HEK293 (cell line): ENCODE data around the gene INO80.

Source experiments
- CTCF ChIA-PET: fragments of 350-600 bp; formaldehyde crosslinking; extraction: SDS; loops from one replicate; lab custom pipeline; 2021; ENCODE audit warnings: antibody characterized with exemption; lab: Yijun Ruan, JAX
- POLR2A ChIA-PET: fragments of 300-600 bp; formaldehyde crosslinking; extraction: SDS; loops from one replicate; lab custom pipeline; 2020; ENCODE audit warnings: antibody characterized with exemption, inconsistent platforms; lab: Yijun Ruan, JAX
- H3K27ac ChIP-seq: fragments of 200-500 bp; sonication (Bioruptor generic); 2 replicates; pipeline ENCODE4 v1.5.1; 2014; ENCODE audit warnings: low read depth, low read length, control low read depth, inconsistent platforms; ENCODE audit errors: extremely low read depth
- H3K36me3 ChIP-seq, 2 experiments: fragments of 200-500 bp in 1 of 2; sonication (Bioruptor generic) in 1 of 2; 1 replicate in 1 of 2; 2 replicates in 1 of 2; pipeline ENCODE4 v1.5.1; 2014 to 2017; ENCODE audit warnings: inconsistent platforms in 2 of 2, low read length in 2 of 2; ENCODE audit not compliant: control insufficient read depth in 2 of 2, insufficient read depth in 1 of 2
- H3K4me1 ChIP-seq: fragments of 200-500 bp; sonication (Bioruptor generic); 2 replicates; pipeline ENCODE4 v1.5.1; 2014; ENCODE audit warnings: mild to moderate bottlenecking, low read length, inconsistent platforms; ENCODE audit not compliant: control insufficient read depth, insufficient read depth
- H3K4me3 ChIP-seq: 2 replicates; pipeline ENCODE4 v1.5.1; 2011; ENCODE audit warnings: low read depth, mild to moderate bottlenecking, control low read depth, low read length, moderate library complexity
- H3K9me3 ChIP-seq: fragments of 200-500 bp; sonication (Bioruptor generic); 2 replicates; pipeline ENCODE4 v1.5.1; 2014; ENCODE audit warnings: low read depth, low read length, inconsistent platforms; ENCODE audit not compliant: control insufficient read depth, insufficient read depth
- CTCF ChIP-seq: fragments of 450-650 bp; formaldehyde crosslinking; IDR thresholded peaks from 2 replicates; pipeline ENCODE4 v1.5.1; 2016; ENCODE audit warnings: missing biosample characterization, missing genetic modification characterization
- IKZF3 ChIP-seq: fragments of 450-650 bp; IDR thresholded peaks from 2 replicates; pipeline ENCODE4 v1.5.0; 2018; ENCODE audit warnings: missing biosample characterization, mild to moderate bottlenecking, missing genetic modification characterization, moderate library complexity
- ZBTB48 ChIP-seq: fragments of 450-650 bp; formaldehyde crosslinking; IDR thresholded peaks from 2 replicates; pipeline ENCODE4 v1.5.1; 2016; ENCODE audit warnings: missing biosample characterization, missing genetic modification characterization
- ZEB2 ChIP-seq: fragments of 450-650 bp; formaldehyde crosslinking; IDR thresholded peaks from 2 replicates; pipeline ENCODE4 v1.5.1; 2016; ENCODE audit warnings: missing biosample characterization, missing genetic modification characterization
- ZFP41 ChIP-seq: fragments of 450-650 bp; formaldehyde crosslinking; IDR thresholded peaks from 2 replicates; pipeline ENCODE4 v1.5.1; 2016; ENCODE audit warnings: missing biosample characterization, missing genetic modification characterization, borderline replicate concordance
- ZFP69B ChIP-seq: fragments of 450-650 bp; formaldehyde crosslinking; IDR thresholded peaks from 2 replicates; pipeline ENCODE4 v1.5.1; 2016; ENCODE audit warnings: missing biosample characterization, missing genetic modification characterization
- ZNF2 ChIP-seq: fragments of 450-650 bp; formaldehyde crosslinking; IDR thresholded peaks from 2 replicates; pipeline ENCODE4 v1.5.1; 2016; ENCODE audit warnings: missing biosample characterization, missing genetic modification characterization
- ZNF302 ChIP-seq: fragments of 450-650 bp; formaldehyde crosslinking; IDR thresholded peaks from 2 replicates; pipeline ENCODE4 v1.5.1; 2016; ENCODE audit warnings: missing biosample characterization, missing genetic modification characterization, low read depth
- ZNF341 ChIP-seq: fragments of 450-650 bp; formaldehyde crosslinking; IDR thresholded peaks from 2 replicates; pipeline ENCODE4; 2016; ENCODE audit warnings: low read depth, missing biosample characterization, missing genetic modification characterization
- ZNF366 ChIP-seq: fragments of 450-650 bp; formaldehyde crosslinking; conservative IDR thresholded peaks from 2 replicates; pipeline ENCODE4 v1.5.1; 2016; ENCODE audit warnings: missing biosample characterization, missing genetic modification characterization
- ZNF391 ChIP-seq: fragments of 450-650 bp; formaldehyde crosslinking; IDR thresholded peaks from 2 replicates; pipeline ENCODE4 v1.5.1; 2016; ENCODE audit warnings: low read depth, missing biosample characterization, missing genetic modification characterization, borderline replicate concordance
- ZNF501 ChIP-seq: fragments of 450-650 bp; formaldehyde crosslinking; IDR thresholded peaks from 2 replicates; pipeline ENCODE4 v1.5.1; 2016; ENCODE audit warnings: missing biosample characterization, missing genetic modification characterization
- ZNF600 ChIP-seq: fragments of 450-650 bp; formaldehyde crosslinking; IDR thresholded peaks from 2 replicates; pipeline ENCODE4 v1.5.1; 2016; ENCODE audit warnings: missing biosample characterization, missing genetic modification characterization
- ZNF843 ChIP-seq: fragments of 450-650 bp; formaldehyde crosslinking; IDR thresholded peaks from 2 replicates; pipeline ENCODE4 v1.5.1; 2016; ENCODE audit warnings: missing biosample characterization, missing genetic modification characterization
- ZXDB ChIP-seq: fragments of 450-650 bp; formaldehyde crosslinking; IDR thresholded peaks from 2 replicates; pipeline ENCODE4 v1.5.1; 2016; ENCODE audit warnings: missing biosample characterization, missing genetic modification characterization
- TF ChIP-seq, protein P1 (sequence below): fragments of 450-650 bp; formaldehyde crosslinking; optimal IDR thresholded peaks from 2 replicates; pipeline ENCODE3; 2016; ENCODE audit warnings: missing biosample characterization, mild to moderate bottlenecking, missing genetic modification characterization
- TF ChIP-seq, protein P2 (sequence below): fragments of 450-650 bp; formaldehyde crosslinking; IDR thresholded peaks from 2 replicates; pipeline ENCODE4 v1.5.1; 2017; ENCODE audit warnings: missing biosample characterization, mild to moderate bottlenecking, missing genetic modification characterization, moderate library complexity
- TF ChIP-seq, protein P3 (sequence below): fragments of 450-650 bp; formaldehyde crosslinking; IDR thresholded peaks from 2 replicates; pipeline ENCODE4 v1.5.1; 2017; ENCODE audit warnings: missing biosample characterization, missing genetic modification characterization
- TF ChIP-seq, protein P4 (sequence below): fragments of 450-650 bp; formaldehyde crosslinking; IDR thresholded peaks from 2 replicates; pipeline ENCODE4 v1.5.1; 2016; ENCODE audit warnings: missing biosample characterization, missing genetic modification characterization
- TF ChIP-seq, protein P5 (sequence below): fragments of 450-650 bp; formaldehyde crosslinking; IDR thresholded peaks from 2 replicates; pipeline ENCODE4 v1.5.1; 2016; ENCODE audit warnings: missing biosample characterization, missing genetic modification characterization
- TF ChIP-seq, protein P6 (sequence below): fragments of 450-650 bp; formaldehyde crosslinking; IDR thresholded peaks from 2 replicates; pipeline ENCODE4 v1.5.1; 2016; ENCODE audit warnings: missing biosample characterization, missing genetic modification characterization

The INO80 gene

GRCh38 chr15:40929660-40930429 lies 186.2 kb downstream of the INO80 start:
- peak overlapping the region; percentile 20; the same call in 1 of the 2 replicates for H3K27ac ChIP-seq
- peaks cover 0 to 3% of the 10 kb centered on the region in 2 experiments; a peak in 1 of 3 replicates for H3K36me3 ChIP-seq
- peak overlapping the region; percentile 49 for H3K4me3 ChIP-seq
- ChIA-PET POLR2A (interaction anchor here (1.1 to 6.1 kb wide), 8 partner anchors 11 to 403 kb away, joined by 3 to 58 read pairs (median 8); partner anchors contain the start of genes CHAC1, GCHFR, NUSAP1 and OIP5), CTCF (interaction anchor here (0.6 to 5.0 kb wide), 12 partner anchors 11 to 89 kb away, joined by 3 to 32 read pairs (median 4); no protein-coding TSS in a partner anchor)
- H3K9me3 ChIP-seq: no peaks in the 10 kb centered on the region
- TF ChIP-seq IKZF3 (tag by site-specific recombination) (peak; percentile 52), ZNF600 (tag by site-specific recombination) (0 out of 2 replicates have a peak, but pooled peaks have one; percentile 67), ZNF2 (0 out of 2 replicates have a peak, but pooled peaks have one; percentile 2), ZFP41 (no peak), ZNF501 (tag by site-specific recombination) (0 out of 2 replicates have a peak, but pooled peaks have one; percentile 14), ZNF341 (tag by site-specific recombination) (peak; percentile 93), ZNF366 (tag by site-specific recombination) (peak; percentile 55; the same call in 1 of the 2 replicates), ZNF391 (tag by site-specific recombination) (no peak), ZEB2 (0 out of 2 replicates have a peak, but pooled peaks have one; percentile 31), ZBTB48 (peak; percentile 58; the same call in 1 of the 2 replicates), CTCF (tag by site-specific recombination) (peak; percentile 48; the same call in 1 of the 2 replicates), ZNF843 (tag by site-specific recombination) (no peak), ZNF302 (tag by site-specific recombination) (no peak), ZXDB (0 out of 2 replicates have a peak, but pooled peaks have one; percentile 9), ZFP69B (no peak)
- TF ChIP-seq, protein P1, sequence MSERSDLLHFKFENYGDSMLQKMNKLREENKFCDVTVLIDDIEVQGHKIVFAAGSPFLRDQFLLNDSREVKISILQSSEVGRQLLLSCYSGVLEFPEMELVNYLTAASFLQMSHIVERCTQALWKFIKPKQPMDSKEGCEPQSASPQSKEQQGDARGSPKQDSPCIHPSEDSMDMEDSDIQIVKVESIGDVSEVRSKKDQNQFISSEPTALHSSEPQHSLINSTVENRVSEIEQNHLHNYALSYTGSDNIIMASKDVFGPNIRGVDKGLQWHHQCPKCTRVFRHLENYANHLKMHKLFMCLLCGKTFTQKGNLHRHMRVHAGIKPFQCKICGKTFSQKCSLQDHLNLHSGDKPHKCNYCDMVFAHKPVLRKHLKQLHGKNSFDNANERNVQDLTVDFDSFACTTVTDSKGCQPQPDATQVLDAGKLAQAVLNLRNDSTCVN (tag by site-specific recombination): peak; percentile 73
- TF ChIP-seq, protein P2, sequence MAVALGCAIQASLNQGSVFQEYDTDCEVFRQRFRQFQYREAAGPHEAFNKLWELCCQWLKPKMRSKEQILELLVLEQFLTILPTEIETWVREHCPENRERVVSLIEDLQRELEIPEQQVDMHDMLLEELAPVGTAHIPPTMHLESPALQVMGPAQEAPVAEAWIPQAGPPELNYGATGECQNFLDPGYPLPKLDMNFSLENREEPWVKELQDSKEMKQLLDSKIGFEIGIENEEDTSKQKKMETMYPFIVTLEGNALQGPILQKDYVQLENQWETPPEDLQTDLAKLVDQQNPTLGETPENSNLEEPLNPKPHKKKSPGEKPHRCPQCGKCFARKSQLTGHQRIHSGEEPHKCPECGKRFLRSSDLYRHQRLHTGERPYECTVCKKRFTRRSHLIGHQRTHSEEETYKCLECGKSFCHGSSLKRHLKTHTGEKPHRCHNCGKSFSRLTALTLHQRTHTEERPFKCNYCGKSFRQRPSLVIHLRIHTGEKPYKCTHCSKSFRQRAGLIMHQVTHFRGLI: peak; percentile 66
- TF ChIP-seq, protein P3, sequence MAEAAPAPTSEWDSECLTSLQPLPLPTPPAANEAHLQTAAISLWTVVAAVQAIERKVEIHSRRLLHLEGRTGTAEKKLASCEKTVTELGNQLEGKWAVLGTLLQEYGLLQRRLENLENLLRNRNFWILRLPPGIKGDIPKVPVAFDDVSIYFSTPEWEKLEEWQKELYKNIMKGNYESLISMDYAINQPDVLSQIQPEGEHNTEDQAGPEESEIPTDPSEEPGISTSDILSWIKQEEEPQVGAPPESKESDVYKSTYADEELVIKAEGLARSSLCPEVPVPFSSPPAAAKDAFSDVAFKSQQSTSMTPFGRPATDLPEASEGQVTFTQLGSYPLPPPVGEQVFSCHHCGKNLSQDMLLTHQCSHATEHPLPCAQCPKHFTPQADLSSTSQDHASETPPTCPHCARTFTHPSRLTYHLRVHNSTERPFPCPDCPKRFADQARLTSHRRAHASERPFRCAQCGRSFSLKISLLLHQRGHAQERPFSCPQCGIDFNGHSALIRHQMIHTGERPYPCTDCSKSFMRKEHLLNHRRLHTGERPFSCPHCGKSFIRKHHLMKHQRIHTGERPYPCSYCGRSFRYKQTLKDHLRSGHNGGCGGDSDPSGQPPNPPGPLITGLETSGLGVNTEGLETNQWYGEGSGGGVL (tag by site-specific recombination): peak; percentile 91; the same call in 1 of the 2 replicates
- TF ChIP-seq, protein P4, sequence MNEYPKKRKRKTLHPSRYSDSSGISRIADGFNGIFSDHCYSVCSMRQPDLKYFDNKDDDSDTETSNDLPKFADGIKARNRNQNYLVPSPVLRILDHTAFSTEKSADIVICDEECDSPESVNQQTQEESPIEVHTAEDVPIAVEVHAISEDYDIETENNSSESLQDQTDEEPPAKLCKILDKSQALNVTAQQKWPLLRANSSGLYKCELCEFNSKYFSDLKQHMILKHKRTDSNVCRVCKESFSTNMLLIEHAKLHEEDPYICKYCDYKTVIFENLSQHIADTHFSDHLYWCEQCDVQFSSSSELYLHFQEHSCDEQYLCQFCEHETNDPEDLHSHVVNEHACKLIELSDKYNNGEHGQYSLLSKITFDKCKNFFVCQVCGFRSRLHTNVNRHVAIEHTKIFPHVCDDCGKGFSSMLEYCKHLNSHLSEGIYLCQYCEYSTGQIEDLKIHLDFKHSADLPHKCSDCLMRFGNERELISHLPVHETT (tag by site-specific recombination): no peak
- TF ChIP-seq, protein P5, sequence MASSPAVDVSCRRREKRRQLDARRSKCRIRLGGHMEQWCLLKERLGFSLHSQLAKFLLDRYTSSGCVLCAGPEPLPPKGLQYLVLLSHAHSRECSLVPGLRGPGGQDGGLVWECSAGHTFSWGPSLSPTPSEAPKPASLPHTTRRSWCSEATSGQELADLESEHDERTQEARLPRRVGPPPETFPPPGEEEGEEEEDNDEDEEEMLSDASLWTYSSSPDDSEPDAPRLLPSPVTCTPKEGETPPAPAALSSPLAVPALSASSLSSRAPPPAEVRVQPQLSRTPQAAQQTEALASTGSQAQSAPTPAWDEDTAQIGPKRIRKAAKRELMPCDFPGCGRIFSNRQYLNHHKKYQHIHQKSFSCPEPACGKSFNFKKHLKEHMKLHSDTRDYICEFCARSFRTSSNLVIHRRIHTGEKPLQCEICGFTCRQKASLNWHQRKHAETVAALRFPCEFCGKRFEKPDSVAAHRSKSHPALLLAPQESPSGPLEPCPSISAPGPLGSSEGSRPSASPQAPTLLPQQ (tag by site-specific recombination): 0 out of 2 replicates have a peak, but pooled peaks have one; percentile 14
- TF ChIP-seq, protein P6, sequence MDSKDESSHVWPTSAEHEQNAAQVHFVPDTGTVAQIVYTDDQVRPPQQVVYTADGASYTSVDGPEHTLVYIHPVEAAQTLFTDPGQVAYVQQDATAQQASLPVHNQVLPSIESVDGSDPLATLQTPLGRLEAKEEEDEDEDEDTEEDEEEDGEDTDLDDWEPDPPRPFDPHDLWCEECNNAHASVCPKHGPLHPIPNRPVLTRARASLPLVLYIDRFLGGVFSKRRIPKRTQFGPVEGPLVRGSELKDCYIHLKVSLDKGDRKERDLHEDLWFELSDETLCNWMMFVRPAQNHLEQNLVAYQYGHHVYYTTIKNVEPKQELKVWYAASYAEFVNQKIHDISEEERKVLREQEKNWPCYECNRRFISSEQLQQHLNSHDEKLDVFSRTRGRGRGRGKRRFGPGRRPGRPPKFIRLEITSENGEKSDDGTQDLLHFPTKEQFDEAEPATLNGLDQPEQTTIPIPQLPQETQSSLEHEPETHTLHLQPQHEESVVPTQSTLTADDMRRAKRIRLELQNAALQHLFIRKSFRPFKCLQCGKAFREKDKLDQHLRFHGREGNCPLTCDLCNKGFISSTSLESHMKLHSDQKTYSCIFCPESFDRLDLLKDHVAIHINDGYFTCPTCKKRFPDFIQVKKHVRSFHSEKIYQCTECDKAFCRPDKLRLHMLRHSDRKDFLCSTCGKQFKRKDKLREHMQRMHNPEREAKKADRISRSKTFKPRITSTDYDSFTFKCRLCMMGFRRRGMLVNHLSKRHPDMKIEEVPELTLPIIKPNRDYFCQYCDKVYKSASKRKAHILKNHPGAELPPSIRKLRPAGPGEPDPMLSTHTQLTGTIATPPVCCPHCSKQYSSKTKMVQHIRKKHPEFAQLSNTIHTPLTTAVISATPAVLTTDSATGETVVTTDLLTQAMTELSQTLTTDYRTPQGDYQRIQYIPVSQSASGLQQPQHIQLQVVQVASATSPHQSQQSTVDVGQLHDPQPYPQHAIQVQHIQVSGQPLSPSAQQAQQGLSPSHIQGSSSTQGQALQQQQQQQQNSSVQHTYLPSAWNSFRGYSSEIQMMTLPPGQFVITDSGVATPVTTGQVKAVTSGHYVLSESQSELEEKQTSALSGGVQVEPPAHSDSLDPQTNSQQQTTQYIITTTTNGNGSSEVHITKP (tag by site-specific recombination): no peak
- no peaks in the 10 kb centered on the region for H3K4me1 ChIP-seq
